ENCODE measurements around the gene DBF4B.

Gene DBF4B

GRCh38 chr17:44794851-44795413, 86.5 kb downstream of the DBF4B start:
- no peak overlapping the region for H3K4me2 ChIP-seq (ENCODE audit: low read length)
- no peaks in the 10 kb centered on the region for H3K4me1 ChIP-seq (ENCODE audit: control insufficient read depth, low read depth, low read length)
- no peak overlapping the region for H3K18ac ChIP-seq (ENCODE audit: low read length)
- no peak overlapping the region for H2BK15ac ChIP-seq (replicated peaks; ENCODE audit: low read depth)
- no peak overlapping the region for H2BK120ac ChIP-seq (ENCODE audit: low read depth, low read length)
- no peaks in the 10 kb centered on the region for H3K79me2 ChIP-seq (ENCODE audit: control insufficient read depth, insufficient read depth, low read length)
- no peak overlapping the region for H3K9ac ChIP-seq (ENCODE audit: low read length)
- no peak overlapping the region for H2AK5ac ChIP-seq (ENCODE audit: low read length)
- H3K27me3 ChIP-seq (ENCODE audit: insufficient read depth, low read length, poor library complexity) = no peaks in the 10 kb centered on the region
- no peak overlapping the region for H3K4me3 ChIP-seq (ENCODE audit: low read length)
- no peak overlapping the region for H2BK5ac ChIP-seq (ENCODE audit: low read length)
- no peak overlapping the region for H3K56ac ChIP-seq (ENCODE audit: low read length)
- WGBS (ENCODE audit: extremely low coverage, insufficient coverage, low lambda C conversion rate) = no CpG with 5 or more reads among the region's 10 CpGs
- H3K23ac ChIP-seq (ENCODE audit: low read length) = no peak overlapping the region
- peak; percentile 88 for DNase-seq
- no peak overlapping the region for H4K5ac ChIP-seq (ENCODE audit: low read length)
- H3K27ac ChIP-seq (ENCODE audit: low read depth, low read length) = no peak overlapping the region
- no peak overlapping the region for H4K8ac ChIP-seq (ENCODE audit: low read depth, low read length)
- no peaks in the 10 kb centered on the region for H3K79me1 ChIP-seq (ENCODE audit: low read length)
- no peaks in the 10 kb centered on the region for H3K36me3 ChIP-seq (ENCODE audit: control insufficient read depth, insufficient read depth, low read length)
- no peak overlapping the region for H3K4ac ChIP-seq (ENCODE audit: low read depth, low read length)

GRCh38 chr17:44795421-44795820, 87.0 kb downstream of the DBF4B start:
- Histone ChIP-seq H3K27me3 (ENCODE audit: insufficient read depth, low read length, poor library complexity) (no peaks in the 10 kb centered on the region), H3K36me3 (ENCODE audit: control insufficient read depth, insufficient read depth, low read length) (no peaks in the 10 kb centered on the region), H3K9ac (ENCODE audit: low read length) (no peak overlapping the region), H2AK5ac (ENCODE audit: low read length) (no peak overlapping the region), H3K27ac (ENCODE audit: low read depth, low read length) (no peak overlapping the region), H2BK15ac (replicated peaks; ENCODE audit: low read depth) (no peak overlapping the region), H3K4ac (ENCODE audit: low read depth, low read length) (no peak overlapping the region), H4K8ac (ENCODE audit: low read depth, low read length) (no peak overlapping the region), H3K4me3 (ENCODE audit: low read length) (no peak overlapping the region), H2BK120ac (ENCODE audit: low read depth, low read length) (no peak overlapping the region), H3K79me2 (ENCODE audit: control insufficient read depth, insufficient read depth, low read length) (no peaks in the 10 kb centered on the region), H3K18ac (ENCODE audit: low read length) (no peak overlapping the region), H3K23ac (ENCODE audit: low read length) (no peak overlapping the region), H3K79me1 (ENCODE audit: low read length) (peaks cover under 1% of the 10 kb centered on the region), H4K5ac (ENCODE audit: low read length) (no peak overlapping the region), H3K4me2 (ENCODE audit: low read length) (no peak overlapping the region), H3K4me1 (ENCODE audit: control insufficient read depth, low read depth, low read length) (no peaks in the 10 kb centered on the region), H3K56ac (ENCODE audit: low read length) (peak overlapping the region; percentile 11), H2BK5ac (ENCODE audit: low read length) (no peak overlapping the region)
- no CpG with 5 or more reads among the region's 9 CpGs for WGBS (ENCODE audit: extremely low coverage, insufficient coverage, low lambda C conversion rate)
- DNase-seq = no peak

- no peak for DNase-seq
- Histone ChIP-seq H3K36me3 (ENCODE audit: control insufficient read depth, insufficient read depth, low read length) (no peaks in the 10 kb centered on the region), H2BK120ac (ENCODE audit: low read depth, low read length) (no peak overlapping the region), H4K5ac (ENCODE audit: low read length) (no peak overlapping the region), H4K8ac (ENCODE audit: low read depth, low read length) (no peak overlapping the region), H3K4me3 (ENCODE audit: low read length) (no peak overlapping the region), H3K4me2 (ENCODE audit: low read length) (no peak overlapping the region), H3K9ac (ENCODE audit: low read length) (no peak overlapping the region), H3K23ac (ENCODE audit: low read length) (no peak overlapping the region), H3K18ac (ENCODE audit: low read length) (no peak overlapping the region), H3K4me1 (ENCODE audit: control insufficient read depth, low read depth, low read length) (no peaks in the 10 kb centered on the region), H2BK5ac (ENCODE audit: low read length) (no peak overlapping the region), H2AK5ac (ENCODE audit: low read length) (no peak overlapping the region), H2BK15ac (replicated peaks; ENCODE audit: low read depth) (no peak overlapping the region), H3K4ac (ENCODE audit: low read depth, low read length) (no peak overlapping the region), H3K56ac (ENCODE audit: low read length) (no peak overlapping the region), H3K79me2 (ENCODE audit: control insufficient read depth, insufficient read depth, low read length) (no peaks in the 10 kb centered on the region), H3K79me1 (ENCODE audit: low read length) (peaks cover 2% of the 10 kb centered on the region), H3K27me3 (ENCODE audit: insufficient read depth, low read length, poor library complexity) (no peaks in the 10 kb centered on the region), H3K27ac (ENCODE audit: low read depth, low read length) (no peak overlapping the region)
- no CpG with 5 or more reads among the region's 10 CpGs for WGBS (ENCODE audit: extremely low coverage, insufficient coverage, low lambda C conversion rate)
Observed at GRCh38 chr17:44795928-44796327, 87.5 kb downstream of the DBF4B start.

- no peak overlapping the region for H3K4me2 ChIP-seq (ENCODE audit: low read length)
- no peak overlapping the region for H3K9ac ChIP-seq (ENCODE audit: low read length)
- H3K4me3 ChIP-seq (ENCODE audit: low read length) = no peak overlapping the region
- no peak overlapping the region for H4K8ac ChIP-seq (ENCODE audit: low read depth, low read length)
- H3K18ac ChIP-seq (ENCODE audit: low read length) = no peak overlapping the region
- H3K27me3 ChIP-seq (ENCODE audit: insufficient read depth, low read length, poor library complexity) = no peaks in the 10 kb centered on the region
- no peak overlapping the region for H2BK120ac ChIP-seq (ENCODE audit: low read depth, low read length)
- no peaks in the 10 kb centered on the region for H3K4me1 ChIP-seq (ENCODE audit: control insufficient read depth, low read depth, low read length)
- no peak overlapping the region for H3K56ac ChIP-seq (ENCODE audit: low read length)
- no peak overlapping the region for H3K4ac ChIP-seq (ENCODE audit: low read depth, low read length)
- H3K79me1 ChIP-seq (ENCODE audit: low read length) = peaks cover 4% of the 10 kb centered on the region
- peaks cover 2% of the 10 kb centered on the region for H3K36me3 ChIP-seq (ENCODE audit: control insufficient read depth, insufficient read depth, low read length)
- no peak for DNase-seq
- no peak overlapping the region for H3K27ac ChIP-seq (ENCODE audit: low read depth, low read length)
- H3K79me2 ChIP-seq (ENCODE audit: control insufficient read depth, insufficient read depth, low read length) = no peaks in the 10 kb centered on the region
- no peak overlapping the region for H3K23ac ChIP-seq (ENCODE audit: low read length)
- H4K5ac ChIP-seq (ENCODE audit: low read length) = no peak overlapping the region
- no CpG with 5 or more reads among the region's 9 CpGs for WGBS (ENCODE audit: extremely low coverage, insufficient coverage, low lambda C conversion rate)
- no peak overlapping the region for H2BK5ac ChIP-seq (ENCODE audit: low read length)
- H2AK5ac ChIP-seq (ENCODE audit: low read length) = no peak overlapping the region
- H2BK15ac ChIP-seq (replicated peaks; ENCODE audit: low read depth) = no peak overlapping the region
Observed at GRCh38 chr17:44796731-44797130, 88.3 kb downstream of the DBF4B start.

- Histone ChIP-seq H3K4me3 (ENCODE audit: low read length) (no peak overlapping the region), H3K79me1 (ENCODE audit: low read length) (peaks cover 4% of the 10 kb centered on the region), H3K27me3 (ENCODE audit: insufficient read depth, low read length, poor library complexity) (no peaks in the 10 kb centered on the region), H3K79me2 (ENCODE audit: control insufficient read depth, insufficient read depth, low read length) (no peaks in the 10 kb centered on the region), H3K23ac (ENCODE audit: low read length) (no peak overlapping the region), H2AK5ac (ENCODE audit: low read length) (no peak overlapping the region), H4K8ac (ENCODE audit: low read depth, low read length) (no peak overlapping the region), H3K36me3 (ENCODE audit: control insufficient read depth, insufficient read depth, low read length) (peaks cover 2% of the 10 kb centered on the region), H2BK120ac (ENCODE audit: low read depth, low read length) (no peak overlapping the region), H3K27ac (ENCODE audit: low read depth, low read length) (no peak overlapping the region), H3K18ac (ENCODE audit: low read length) (no peak overlapping the region), H3K4ac (ENCODE audit: low read depth, low read length) (no peak overlapping the region), H2BK5ac (ENCODE audit: low read length) (no peak overlapping the region), H3K56ac (ENCODE audit: low read length) (no peak overlapping the region), H2BK15ac (replicated peaks; ENCODE audit: low read depth) (no peak overlapping the region), H3K4me1 (ENCODE audit: control insufficient read depth, low read depth, low read length) (no peaks in the 10 kb centered on the region), H3K9ac (ENCODE audit: low read length) (no peak overlapping the region), H4K5ac (ENCODE audit: low read length) (no peak overlapping the region), H3K4me2 (ENCODE audit: low read length) (no peak overlapping the region)
- WGBS (ENCODE audit: extremely low coverage, insufficient coverage, low lambda C conversion rate) = no CpG with 5 or more reads among the region's 11 CpGs
- no peak for DNase-seq
Observed at GRCh38 chr17:44797802-44798201, 89.3 kb downstream of the DBF4B start.

- no peak overlapping the region for H3K18ac ChIP-seq (ENCODE audit: low read length)
- H3K23ac ChIP-seq (ENCODE audit: low read length) = no peak overlapping the region
- WGBS (ENCODE audit: extremely low coverage, insufficient coverage, low lambda C conversion rate) = no CpG with 5 or more reads among the region's 2 CpGs
- no peak for DNase-seq
- no peak overlapping the region for H3K56ac ChIP-seq (ENCODE audit: low read length)
- H3K4me2 ChIP-seq (ENCODE audit: low read length) = no peak overlapping the region
- no peak overlapping the region for H2BK15ac ChIP-seq (replicated peaks; ENCODE audit: low read depth)
- H3K4me3 ChIP-seq (ENCODE audit: low read length) = no peak overlapping the region
- H4K5ac ChIP-seq (ENCODE audit: low read length) = no peak overlapping the region
- H3K4ac ChIP-seq (ENCODE audit: low read depth, low read length) = no peak overlapping the region
- no peak overlapping the region for H2BK120ac ChIP-seq (ENCODE audit: low read depth, low read length)
- no peak overlapping the region for H4K8ac ChIP-seq (ENCODE audit: low read depth, low read length)
- H3K9ac ChIP-seq (ENCODE audit: low read length) = no peak overlapping the region
- peaks cover 2% of the 10 kb centered on the region for H3K36me3 ChIP-seq (ENCODE audit: control insufficient read depth, insufficient read depth, low read length)
- H3K27ac ChIP-seq (ENCODE audit: low read depth, low read length) = no peak overlapping the region
- H3K79me1 ChIP-seq (ENCODE audit: low read length) = peaks cover 4% of the 10 kb centered on the region
- H3K4me1 ChIP-seq (ENCODE audit: control insufficient read depth, low read depth, low read length) = no peaks in the 10 kb centered on the region
- no peaks in the 10 kb centered on the region for H3K27me3 ChIP-seq (ENCODE audit: insufficient read depth, low read length, poor library complexity)
- H2AK5ac ChIP-seq (ENCODE audit: low read length) = no peak overlapping the region
- no peak overlapping the region for H2BK5ac ChIP-seq (ENCODE audit: low read length)
- no peaks in the 10 kb centered on the region for H3K79me2 ChIP-seq (ENCODE audit: control insufficient read depth, insufficient read depth, low read length)
Observed at GRCh38 chr17:44798356-44798755, 89.9 kb downstream of the DBF4B start.

All from mesendoderm (in vitro differentiated cells).